ENCODE measurements around the gene CHST6. TPM values are rescaled to one million over a fixed set of nuclear protein-coding genes. Genes with fewer than 3 reads are reported as not detected.
A peak's percentile ranks its signal among the peaks of the same experiment; 100 is the strongest.

CHST6 gene
- total RNA-seq, 2 donors from 2014 or later = 0.08 TPM; not detected in 1

GRCh38 chr16:75494184-75494583, 1.1 kb downstream of the CHST6 start:
- H3K4me3 Mint-ChIP-seq = no peak overlapping the region
- H3K27ac Mint-ChIP-seq = no peak overlapping the region
- peaks cover 0 to 9% of the 10 kb centered on the region in 2 donors for H3K27me3 Mint-ChIP-seq
- no peaks in the 10 kb centered on the region for H3K9me3 Mint-ChIP-seq
- peaks cover 0 to 5% of the 10 kb centered on the region in 2 donors for H3K4me1 Mint-ChIP-seq (ENCODE audit: low read depth in 2 of 2)
- ATAC-seq = no peak
- H3K36me3 Mint-ChIP-seq = no peaks in the 10 kb centered on the region
- DNase-seq (ENCODE audit: low spot score) = no peak

GRCh38 chr16:75491876-75492275, 3.4 kb downstream of the CHST6 start:
- Mint-ChIP-seq H3K27ac (no peak overlapping the region), H3K4me3 (no peak overlapping the region), H3K36me3 (no peaks in the 10 kb centered on the region), H3K9me3 (no peaks in the 10 kb centered on the region), H3K27me3 (peaks cover 9 to 10% of the 10 kb centered on the region in 2 donors), H3K4me1 (ENCODE audit: low read depth in 2 of 2) (peaks cover 0 to 5% of the 10 kb centered on the region in 2 donors)
- DNase-seq (ENCODE audit: low spot score) (no peak), ATAC-seq (no peak)

GRCh38 chr16:75488322-75488721, 6.9 kb downstream of the CHST6 start:
- ATAC-seq (no peak), DNase-seq (ENCODE audit: low spot score) (no peak)
- Mint-ChIP-seq H3K36me3 (no peaks in the 10 kb centered on the region), H3K4me1 (ENCODE audit: low read depth in 2 of 2) (no peaks in the 10 kb centered on the region), H3K4me3 (no peak overlapping the region), H3K9me3 (no peaks in the 10 kb centered on the region), H3K27ac (no peak overlapping the region), H3K27me3 (peaks cover 4 to 25% of the 10 kb centered on the region in 2 donors)

- Mint-ChIP-seq H3K27me3 (peaks cover 4 to 25% of the 10 kb centered on the region in 2 donors), H3K9me3 (no peaks in the 10 kb centered on the region), H3K4me1 (ENCODE audit: low read depth in 2 of 2) (no peaks in the 10 kb centered on the region), H3K4me3 (no peak overlapping the region), H3K36me3 (no peaks in the 10 kb centered on the region), H3K27ac (no peak overlapping the region)
- ATAC-seq (no peak), DNase-seq (ENCODE audit: low spot score) (no peak)
Observed at GRCh38 chr16:75486676-75487313, 8.4 kb downstream of the CHST6 start.

GRCh38 chr16:75486014-75486675, 9.1 kb downstream of the CHST6 start:
- Mint-ChIP-seq H3K9me3 (no peaks in the 10 kb centered on the region), H3K4me3 (no peak overlapping the region), H3K27me3 (peaks cover 7 to 25% of the 10 kb centered on the region in 2 donors), H3K27ac (no peak overlapping the region), H3K4me1 (ENCODE audit: low read depth in 2 of 2) (no peaks in the 10 kb centered on the region), H3K36me3 (no peaks in the 10 kb centered on the region)
- DNase-seq (ENCODE audit: low spot score) (no peak), ATAC-seq (no peak)

- DNase-seq (ENCODE audit: low spot score) = no peak
- no peak for ATAC-seq
- Mint-ChIP-seq H3K4me1 (ENCODE audit: low read depth in 2 of 2) (no peaks in the 10 kb centered on the region), H3K27me3 (peaks cover 7 to 25% of the 10 kb centered on the region in 2 donors), H3K36me3 (no peaks in the 10 kb centered on the region), H3K9me3 (no peaks in the 10 kb centered on the region), H3K27ac (no peak overlapping the region), H3K4me3 (no peak overlapping the region)
Observed at GRCh38 chr16:75485230-75486013, 9.8 kb downstream of the CHST6 start.

GRCh38 chr16:75483222-75483621, 12.0 kb downstream of the CHST6 start:
- Mint-ChIP-seq H3K4me3 (no peak overlapping the region), H3K4me1 (ENCODE audit: low read depth in 2 of 2) (no peaks in the 10 kb centered on the region), H3K27me3 (peaks cover 7 to 19% of the 10 kb centered on the region in 2 donors), H3K27ac (no peak overlapping the region), H3K9me3 (no peaks in the 10 kb centered on the region), H3K36me3 (no peaks in the 10 kb centered on the region)
- DNase-seq (ENCODE audit: low spot score) = no peak
- ATAC-seq = no peak

GRCh38 chr16:75482434-75483205, 12.6 kb downstream of the CHST6 start:
- no peaks in the 10 kb centered on the region for H3K4me1 Mint-ChIP-seq (ENCODE audit: low read depth in 2 of 2)
- H3K36me3 Mint-ChIP-seq = no peaks in the 10 kb centered on the region
- H3K4me3 Mint-ChIP-seq = no peak overlapping the region
- DNase-seq (ENCODE audit: low spot score) (no peak), ATAC-seq (no peak)
- H3K27ac Mint-ChIP-seq = no peak overlapping the region
- no peaks in the 10 kb centered on the region for H3K9me3 Mint-ChIP-seq
- peaks cover 13 to 23% of the 10 kb centered on the region in 2 donors for H3K27me3 Mint-ChIP-seq

- Mint-ChIP-seq H3K4me1 (ENCODE audit: low read depth in 2 of 2) (no peaks in the 10 kb centered on the region), H3K27me3 (peaks cover 16 to 21% of the 10 kb centered on the region in 2 donors), H3K36me3 (no peaks in the 10 kb centered on the region), H3K27ac (no peak overlapping the region), H3K9me3 (no peaks in the 10 kb centered on the region), H3K4me3 (no peak overlapping the region)
- DNase-seq (ENCODE audit: low spot score) (no peak), ATAC-seq (no peak)
Observed at GRCh38 chr16:75481475-75481874, 13.8 kb downstream of the CHST6 start.

GRCh38 chr16:75479421-75479990, 15.7 kb downstream of the CHST6 start:
- Mint-ChIP-seq H3K27me3 (peaks cover 10 to 17% of the 10 kb centered on the region in 2 donors), H3K9me3 (no peaks in the 10 kb centered on the region), H3K36me3 (no peaks in the 10 kb centered on the region), H3K4me3 (no peak overlapping the region), H3K4me1 (ENCODE audit: low read depth in 2 of 2) (peaks cover 0 to 3% of the 10 kb centered on the region in 2 donors), H3K27ac (no peak overlapping the region)
- ATAC-seq (peak in 1 of 2 donors; percentile 37), DNase-seq (ENCODE audit: low spot score) (no peak)

- Mint-ChIP-seq H3K4me3 (no peak overlapping the region), H3K9me3 (no peaks in the 10 kb centered on the region), H3K36me3 (no peaks in the 10 kb centered on the region), H3K4me1 (ENCODE audit: low read depth in 2 of 2) (peaks cover 0 to 3% of the 10 kb centered on the region in 2 donors), H3K27ac (no peak overlapping the region), H3K27me3 (peaks cover 10 to 17% of the 10 kb centered on the region in 2 donors)
- DNase-seq (ENCODE audit: low spot score) = no peak
- no peak for ATAC-seq
Observed at GRCh38 chr16:75478480-75479345, 16.5 kb downstream of the CHST6 start.

- no peak for ATAC-seq
- no peak overlapping the region for H3K27ac Mint-ChIP-seq
- H3K4me3 Mint-ChIP-seq = no peak overlapping the region
- no peaks in the 10 kb centered on the region for H3K9me3 Mint-ChIP-seq
- H3K36me3 Mint-ChIP-seq = no peaks in the 10 kb centered on the region
- peaks cover 0 to 3% of the 10 kb centered on the region in 2 donors for H3K4me1 Mint-ChIP-seq (ENCODE audit: low read depth in 2 of 2)
- DNase-seq (ENCODE audit: low spot score) = peak; percentile 10
- H3K27me3 Mint-ChIP-seq = peaks cover 10 to 17% of the 10 kb centered on the region in 2 donors
Observed at GRCh38 chr16:75477680-75478473, 17.4 kb downstream of the CHST6 start.
